CD4-positive, alpha-beta T cell (primary cell): ENCODE data around the gene SNX30. TPM values are rescaled to one million over a fixed set of nuclear protein-coding genes. Genes with fewer than 3 reads are reported as not detected.
A peak's percentile ranks its signal among the peaks of the same experiment; 100 is the strongest.

ENCODE experiments used
- ATAC-seq: fragments of 200-7000 bp; cut with Tn5 transposase; one replicate; pipeline ENCODE4 v1.10.0; 2022; ENCODE audit warnings: mild to moderate bottlenecking; ENCODE audit not compliant: poor library complexity
- CTCF ChIA-PET: fragments of 350-600 bp; sonication (Branson Sonifier 250); formaldehyde crosslinking; loops from one replicate; lab custom pipeline; 2021; ENCODE audit warnings: antibody characterized with exemption, inconsistent platforms; lab: Charles Lee
- POLR2A ChIA-PET: fragments of 350-600 bp; sonication (Branson Sonifier 250); formaldehyde crosslinking; loops from one replicate; lab custom pipeline; 2021; ENCODE audit warnings: antibody characterized with exemption, inconsistent platforms; lab: Charles Lee
- DNase-seq, 14 experiments: peaks; one replicate each; pipeline ENCODE4 v3.0.0-alpha.2; 2013 to 2020; ENCODE audit warnings: mixed read lengths in 2 of 14
- H3K27ac ChIP-seq, 2 donors: one replicate each; pipeline versions ENCODE4 v1.5.1 to v1.7.0; 2013; ENCODE audit warnings: low read length in 2 of 2, low read depth in 1 of 2, mild to moderate bottlenecking in 1 of 2
- H3K27me3 ChIP-seq, 2 experiments: 1 replicate in 1 of 2; 2 replicates in 1 of 2; pipeline versions ENCODE4 v1.6.1 to v1.7.0; 2013; ENCODE audit warnings: low read length in 2 of 2, control low read depth in 1 of 2, mild to moderate bottlenecking in 1 of 2, moderate library complexity in 1 of 2; ENCODE audit not compliant: insufficient read depth in 2 of 2, control insufficient read depth in 1 of 2
- H3K36me3 ChIP-seq: one replicate; pipeline ENCODE4 v1.6.1; 2013; ENCODE audit warnings: low read length, control low read depth; ENCODE audit not compliant: insufficient read depth
- H3K4me1 ChIP-seq: one replicate; pipeline ENCODE4 v1.6.1; 2013; ENCODE audit warnings: low read length, control low read depth; ENCODE audit not compliant: insufficient read depth
- H3K4me3 ChIP-seq: one replicate; pipeline ENCODE4 v1.5.1; 2013; ENCODE audit warnings: mild to moderate bottlenecking, low read length, moderate library complexity
- H3K9me3 ChIP-seq, 2 experiments: 1 replicate in 1 of 2; 2 replicates in 1 of 2; pipeline versions ENCODE4 v1.6.1 to v1.7.0; 2013; ENCODE audit warnings: low read length in 2 of 2, mild to moderate bottlenecking in 2 of 2, control low read depth in 1 of 2, moderate library complexity in 1 of 2; ENCODE audit not compliant: control insufficient read depth in 1 of 2, insufficient read depth in 1 of 2
- H3K27ac Mint-ChIP-seq: one replicate; pipeline ENCODE4 v1.8.0; 2020; ENCODE audit warnings: mixed read lengths
- H3K27me3 Mint-ChIP-seq: one replicate; pipeline ENCODE4 v1.8.0; 2021; ENCODE audit warnings: mixed read lengths
- H3K36me3 Mint-ChIP-seq: one replicate; pipeline ENCODE4 v1.8.0; 2021; ENCODE audit warnings: low read depth, mixed read lengths
- H3K4me1 Mint-ChIP-seq: one replicate; pipeline ENCODE4 v1.8.0; 2021; ENCODE audit warnings: low read depth, mixed read lengths
- H3K4me3 Mint-ChIP-seq: one replicate; pipeline ENCODE4 v1.8.0; 2020; ENCODE audit warnings: mild to moderate bottlenecking, mixed read lengths
- H3K9me3 Mint-ChIP-seq: one replicate; pipeline ENCODE4 v1.8.0; 2020; ENCODE audit warnings: mixed read lengths
- intact Hi-C, 2 experiments: fragments of 100-400 bp; cut with DNase I in 1 of 2; cut with micrococcal nuclease in 1 of 2; formaldehyde crosslinking; loops; one replicate each; pipeline versions ENCODE4 v1.15.1 to v1.9.0; 2023 to 2025; cut with DNase I, micrococcal nuclease
- total RNA-seq, 174 experiments: library from RNA in 2 of 174; stranded (reverse) in 2 of 174; gene quantifications; one replicate each; pipeline ENCODE4 v1.2.3 and lab custom pipeline; 2021 to 2026
- TF ChIP-seq, protein P1 (sequence below): fragments of 200-600 bp; IDR thresholded peaks from one replicate; pipeline ENCODE4 v1.8.0; 2022; ENCODE audit warnings: antibody characterized with exemption, mild to moderate bottlenecking

Gene SNX30
- total RNA-seq, 2 experiments from 2014 or later: 5.2 to 5.8 TPM

DNA sequence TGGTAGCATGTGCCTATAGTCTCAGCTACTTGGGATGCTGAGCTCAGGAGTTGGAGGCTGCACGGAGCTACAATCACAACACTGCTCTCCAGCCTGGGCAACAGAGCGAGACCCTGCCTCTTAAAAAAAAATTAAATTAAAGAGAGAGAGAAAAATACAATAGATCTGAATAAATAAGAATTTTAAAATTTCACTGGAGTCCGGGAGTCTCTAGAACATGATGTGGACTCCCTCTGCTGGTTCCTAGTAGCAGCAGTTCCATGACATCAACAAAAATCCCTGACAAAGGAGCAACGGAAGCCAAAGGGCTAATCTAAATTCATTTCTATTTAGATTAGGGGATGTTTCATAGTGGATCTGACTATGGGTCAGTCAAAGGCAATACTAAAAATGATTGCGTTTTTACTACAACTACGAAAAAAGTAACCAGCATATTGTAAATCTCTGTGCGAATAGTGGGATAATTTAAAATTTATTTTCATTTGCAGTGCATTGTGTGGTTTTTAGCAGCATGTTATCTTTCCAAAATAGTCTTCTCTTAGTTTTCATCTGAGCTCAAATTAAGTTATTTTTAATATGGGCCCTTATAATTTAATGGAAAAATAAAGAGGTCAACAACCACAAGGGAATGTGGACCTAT lies 39.4 kb upstream of the SNX30 start:
- DNase-seq (no peak), ATAC-seq (no peak)
- Histone ChIP-seq H3K27me3 (no peaks in the 10 kb centered on the region), H3K36me3 (peaks cover 29% of the 10 kb centered on the region), H3K4me3 (no peak overlapping the region), H3K4me1 (no peaks in the 10 kb centered on the region), H3K27ac (no peak overlapping the region), H3K9me3 (no peaks in the 10 kb centered on the region)
- intact Hi-C loops: no loop called here
- H3K27me3 Mint-ChIP-seq: no peaks in the 10 kb centered on the region
- no peaks in the 10 kb centered on the region for H3K9me3 Mint-ChIP-seq
- no peak overlapping the region for H3K27ac Mint-ChIP-seq
- ChIA-PET CTCF (interaction anchor here (1.1 to 1.5 kb wide), 2 partner anchors 20 to 82 kb away, joined by 4 read pairs; no protein-coding TSS in a partner anchor), POLR2A (no interaction called here)
- peaks cover 72% of the 10 kb centered on the region for H3K36me3 Mint-ChIP-seq
- H3K4me1 Mint-ChIP-seq: peaks cover 54% of the 10 kb centered on the region
- TF ChIP-seq, protein P1, sequence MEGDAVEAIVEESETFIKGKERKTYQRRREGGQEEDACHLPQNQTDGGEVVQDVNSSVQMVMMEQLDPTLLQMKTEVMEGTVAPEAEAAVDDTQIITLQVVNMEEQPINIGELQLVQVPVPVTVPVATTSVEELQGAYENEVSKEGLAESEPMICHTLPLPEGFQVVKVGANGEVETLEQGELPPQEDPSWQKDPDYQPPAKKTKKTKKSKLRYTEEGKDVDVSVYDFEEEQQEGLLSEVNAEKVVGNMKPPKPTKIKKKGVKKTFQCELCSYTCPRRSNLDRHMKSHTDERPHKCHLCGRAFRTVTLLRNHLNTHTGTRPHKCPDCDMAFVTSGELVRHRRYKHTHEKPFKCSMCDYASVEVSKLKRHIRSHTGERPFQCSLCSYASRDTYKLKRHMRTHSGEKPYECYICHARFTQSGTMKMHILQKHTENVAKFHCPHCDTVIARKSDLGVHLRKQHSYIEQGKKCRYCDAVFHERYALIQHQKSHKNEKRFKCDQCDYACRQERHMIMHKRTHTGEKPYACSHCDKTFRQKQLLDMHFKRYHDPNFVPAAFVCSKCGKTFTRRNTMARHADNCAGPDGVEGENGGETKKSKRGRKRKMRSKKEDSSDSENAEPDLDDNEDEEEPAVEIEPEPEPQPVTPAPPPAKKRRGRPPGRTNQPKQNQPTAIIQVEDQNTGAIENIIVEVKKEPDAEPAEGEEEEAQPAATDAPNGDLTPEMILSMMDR: no peak
- no peak overlapping the region for H3K4me3 Mint-ChIP-seq

DNA sequence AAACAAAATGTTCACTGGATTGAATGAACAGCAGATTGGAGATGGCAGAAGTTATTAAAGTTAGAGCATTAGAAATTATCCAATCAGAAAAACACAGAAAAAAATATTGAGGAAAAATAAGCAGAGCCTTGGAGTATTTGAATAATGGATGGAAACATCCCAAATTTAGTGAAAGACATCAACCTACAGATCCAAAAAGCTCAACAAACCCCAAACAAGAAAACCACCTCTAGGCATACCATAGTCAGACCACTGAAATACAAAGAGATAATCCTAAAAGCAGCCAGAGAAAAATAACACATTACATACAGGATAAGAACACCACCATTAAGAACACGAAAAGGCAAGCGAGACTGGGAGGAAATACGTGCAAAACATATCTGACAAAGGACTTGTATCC lies 37.9 kb upstream of the SNX30 start:
- TF ChIP-seq, protein P1: no peak
- CTCF ChIA-PET: no interaction called here
- no peak overlapping the region for H3K27ac Mint-ChIP-seq

DNA sequence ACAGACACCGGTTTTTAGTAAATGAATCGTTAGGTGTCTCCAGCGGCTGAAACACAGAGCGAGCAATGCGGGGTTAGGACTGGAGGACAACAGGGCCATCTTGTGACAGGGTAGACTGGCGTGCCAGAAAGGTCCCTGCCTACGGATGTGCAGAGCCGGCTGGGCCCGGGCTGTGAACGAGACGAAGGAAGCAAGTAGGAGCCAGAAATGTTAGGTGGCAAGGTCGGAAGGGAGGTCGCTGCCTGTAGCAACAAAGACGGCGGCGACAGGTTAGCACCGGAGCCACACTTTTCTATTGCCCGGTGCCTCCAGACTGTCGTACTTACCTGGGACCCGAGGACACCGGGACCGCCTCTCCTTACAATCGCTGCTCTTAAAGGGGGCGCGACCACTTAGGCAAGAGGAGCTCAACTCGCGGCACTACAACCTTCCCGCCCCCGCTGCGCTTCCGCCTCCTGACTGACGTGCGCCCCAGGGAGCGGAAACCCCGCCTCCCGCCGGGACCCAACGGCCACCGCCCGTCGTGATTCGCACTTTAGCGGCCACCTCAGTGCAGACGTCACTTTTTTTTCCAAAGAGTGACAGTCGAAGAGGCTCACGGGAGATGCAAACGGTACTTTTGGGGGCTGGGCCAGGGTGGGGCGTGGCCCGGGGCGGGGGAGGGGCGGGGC lies 32.8 kb upstream of the SNX30 start, which contains the start of gene INIP:
Gene INIP, minus strand, starts transcription at position 457 of the 671 bp plus-strand sequence. CDS start 1,632 bp downstream, outside the sequence.
- Mint-ChIP-seq H3K4me1 (peaks cover 32% of the 10 kb centered on the region), H3K4me3 (peak within 1 kb of the TSS; percentile 99), H3K27me3 (no peaks in the 10 kb centered on the region), H3K27ac (peak within 1 kb of the TSS; percentile 99), H3K9me3 (no peaks in the 10 kb centered on the region), H3K36me3 (peaks cover 32% of the 10 kb centered on the region)
- Histone ChIP-seq H3K4me3 (peak within 1 kb of the TSS; percentile 96), H3K27ac (peak within 1 kb of the TSS; percentile 92 to 95), H3K27me3 (no peaks in the 10 kb centered on the region), H3K4me1 (peaks cover 15% of the 10 kb centered on the region), H3K36me3 (peaks cover 12% of the 10 kb centered on the region), H3K9me3 (no peaks in the 10 kb centered on the region)
- POLR2A ChIA-PET: interaction anchor here (0.6 to 3.8 kb wide), 15 partner anchors 25 to 1193 kb away, joined by 3 to 37 read pairs (median 4); partner anchors contain the start of genes DNAJC25, HSDL2, KIAA1958 and PTBP3
- TF ChIP-seq, protein P1: peak; percentile 34
- CTCF ChIA-PET: interaction anchor here (0.6 to 2.7 kb wide), 7 partner anchors 13 to 684 kb away, joined by 3 to 16 read pairs (median 3); partner anchors contain the start of gene KIAA1958
- peak; percentile 91 to 99 (median 95) for DNase-seq
- ATAC-seq: peak; percentile 89
- intact Hi-C loops: loop anchor here (1.0 to 5.0 kb wide), 12 partner anchors 32 to 1190 kb away; partner anchors contain the start of genes DNAJC25 (in 1 of the 2), KIAA1958 (in 1 of the 2), PTBP3 (in 1 of the 2) and SNX30 (in 1 of the 2)

More for the DNA sequence above, 37.9 kb upstream of the SNX30 start:
- no peak for DNase-seq
- Histone ChIP-seq H3K4me3 (no peak overlapping the region), H3K27me3 (no peaks in the 10 kb centered on the region), H3K27ac (no peak overlapping the region), H3K4me1 (peaks cover 10% of the 10 kb centered on the region), H3K9me3 (no peaks in the 10 kb centered on the region), H3K36me3 (peaks cover 29% of the 10 kb centered on the region)
- peaks cover 61% of the 10 kb centered on the region for H3K4me1 Mint-ChIP-seq
- no peak overlapping the region for H3K4me3 Mint-ChIP-seq
- no peaks in the 10 kb centered on the region for H3K27me3 Mint-ChIP-seq
- intact Hi-C loops: no loop called here
- POLR2A ChIA-PET: no interaction called here
- H3K9me3 Mint-ChIP-seq: no peaks in the 10 kb centered on the region
- no peak for ATAC-seq
- peaks cover 73% of the 10 kb centered on the region for H3K36me3 Mint-ChIP-seq
